Fibroblast of villous mesenchyme (primary cell): ENCODE data around the gene MAP2K7. TPM values are rescaled to one million over a fixed set of nuclear protein-coding genes. Genes with fewer than 3 reads are reported as not detected.
A peak's percentile ranks its signal among the peaks of the same experiment; 100 is the strongest.

Source experiments
- DNase-seq: peaks from one replicate; pipeline ENCODE4 v3.0.0-alpha.2; 2010; ENCODE audit warnings: low read depth
- H3K4me3 ChIP-seq: 2 replicates; pipeline ENCODE4 v1.5.1; 2011; ENCODE audit warnings: low read depth, mild to moderate bottlenecking, low read length
- total RNA-seq: library from RNA; depleted of rRNA; stranded (reverse); fragments of >200 nt; gene quantifications from 2 replicates; pipeline ENCODE4 v1.2.3, GENCODE V29; 2012
- TF ChIP-seq, protein P1 (sequence below): IDR thresholded peaks from 2 replicates; pipeline ENCODE4 v1.5.1; 2012; ENCODE audit warnings: low read depth, mild to moderate bottlenecking, low read length; ENCODE audit not compliant: insufficient read depth

The MAP2K7 gene
- total RNA-seq, 1 donor, result 12.1 TPM

GRCh38 chr19:7921302-7921966 lies 17.8 kb downstream of the MAP2K7 start:
- no peak for DNase-seq

GRCh38 chr19:7921967-7922835 lies 18.5 kb downstream of the MAP2K7 start:
- H3K4me3 ChIP-seq, result no peak overlapping the region
- no peak for DNase-seq
- TF ChIP-seq, protein P1, sequence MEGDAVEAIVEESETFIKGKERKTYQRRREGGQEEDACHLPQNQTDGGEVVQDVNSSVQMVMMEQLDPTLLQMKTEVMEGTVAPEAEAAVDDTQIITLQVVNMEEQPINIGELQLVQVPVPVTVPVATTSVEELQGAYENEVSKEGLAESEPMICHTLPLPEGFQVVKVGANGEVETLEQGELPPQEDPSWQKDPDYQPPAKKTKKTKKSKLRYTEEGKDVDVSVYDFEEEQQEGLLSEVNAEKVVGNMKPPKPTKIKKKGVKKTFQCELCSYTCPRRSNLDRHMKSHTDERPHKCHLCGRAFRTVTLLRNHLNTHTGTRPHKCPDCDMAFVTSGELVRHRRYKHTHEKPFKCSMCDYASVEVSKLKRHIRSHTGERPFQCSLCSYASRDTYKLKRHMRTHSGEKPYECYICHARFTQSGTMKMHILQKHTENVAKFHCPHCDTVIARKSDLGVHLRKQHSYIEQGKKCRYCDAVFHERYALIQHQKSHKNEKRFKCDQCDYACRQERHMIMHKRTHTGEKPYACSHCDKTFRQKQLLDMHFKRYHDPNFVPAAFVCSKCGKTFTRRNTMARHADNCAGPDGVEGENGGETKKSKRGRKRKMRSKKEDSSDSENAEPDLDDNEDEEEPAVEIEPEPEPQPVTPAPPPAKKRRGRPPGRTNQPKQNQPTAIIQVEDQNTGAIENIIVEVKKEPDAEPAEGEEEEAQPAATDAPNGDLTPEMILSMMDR, result no peak

More at GRCh38 chr19:7921302-7921966, 17.8 kb downstream of the MAP2K7 start:
- TF ChIP-seq, protein P1, result no peak
- H3K4me3 ChIP-seq, result peak overlapping the region; percentile 66

DNA sequence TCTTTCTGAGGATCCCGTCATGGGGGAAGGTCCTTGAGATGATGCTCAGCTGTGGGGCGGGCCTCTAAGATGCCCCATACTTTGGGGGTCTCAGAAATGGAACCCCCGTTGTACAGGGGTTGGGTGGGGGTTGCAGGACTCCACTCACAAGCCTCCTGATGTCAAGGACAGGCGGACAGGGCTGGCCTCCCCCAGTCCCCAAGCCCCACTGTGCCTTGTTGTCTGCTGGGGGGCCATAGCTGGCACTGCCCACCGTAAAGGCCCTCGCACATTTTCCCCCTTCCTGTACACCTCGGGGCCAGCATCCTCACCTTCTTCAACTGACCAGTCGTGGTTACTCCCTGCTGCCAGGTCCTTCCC lies 19.1 kb downstream of the MAP2K7 start:
- TF ChIP-seq, protein P1, result no peak
- no peak for DNase-seq
- no peak overlapping the region for H3K4me3 ChIP-seq

DNA sequence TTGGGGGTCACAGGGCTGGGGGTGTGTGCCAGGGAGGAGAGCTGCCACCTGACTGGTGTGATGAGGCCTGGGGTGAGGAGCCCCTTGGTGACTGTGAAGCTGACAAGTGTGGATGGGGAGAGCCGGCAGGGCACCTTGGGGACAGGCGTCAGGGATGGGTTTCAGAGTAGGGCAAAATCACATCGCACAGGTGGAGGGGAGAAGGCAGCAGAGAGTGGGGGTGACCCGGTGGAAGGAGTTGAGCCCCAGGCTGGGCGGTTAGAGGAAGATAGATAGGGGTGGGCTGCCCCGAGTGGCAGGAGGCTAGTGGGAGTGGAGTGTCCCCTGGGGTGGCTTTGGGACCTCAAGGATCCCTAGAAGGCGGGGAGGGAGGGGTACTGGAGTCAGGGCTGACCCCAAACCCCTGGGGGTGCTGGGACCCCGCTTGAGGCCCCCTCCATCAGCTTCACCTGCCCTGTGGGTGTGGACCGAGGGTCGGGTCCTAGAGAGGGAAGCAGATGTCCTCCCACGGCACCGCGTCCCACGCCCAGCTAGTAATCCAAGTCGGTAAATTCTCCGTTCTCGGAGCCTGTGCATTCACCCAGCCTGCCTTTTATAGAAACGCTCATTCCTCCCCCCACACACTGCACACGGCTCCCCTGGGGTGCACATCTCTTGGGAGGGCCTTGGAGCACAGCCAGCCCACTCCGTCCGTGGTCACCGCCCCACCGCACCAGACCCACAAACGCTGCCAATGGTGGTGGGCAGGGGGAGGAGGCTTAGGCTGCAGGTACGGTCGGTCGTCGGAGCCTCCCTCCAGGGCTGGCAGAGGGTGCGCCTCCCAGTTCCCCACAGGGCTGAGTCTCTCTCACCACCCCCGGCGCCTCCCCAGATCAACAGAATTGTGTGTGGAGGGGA lies 19.9 kb downstream of the MAP2K7 start:
- H3K4me3 ChIP-seq, result no peak overlapping the region
- TF ChIP-seq, protein P1, result no peak
- no peak for DNase-seq

DNA sequence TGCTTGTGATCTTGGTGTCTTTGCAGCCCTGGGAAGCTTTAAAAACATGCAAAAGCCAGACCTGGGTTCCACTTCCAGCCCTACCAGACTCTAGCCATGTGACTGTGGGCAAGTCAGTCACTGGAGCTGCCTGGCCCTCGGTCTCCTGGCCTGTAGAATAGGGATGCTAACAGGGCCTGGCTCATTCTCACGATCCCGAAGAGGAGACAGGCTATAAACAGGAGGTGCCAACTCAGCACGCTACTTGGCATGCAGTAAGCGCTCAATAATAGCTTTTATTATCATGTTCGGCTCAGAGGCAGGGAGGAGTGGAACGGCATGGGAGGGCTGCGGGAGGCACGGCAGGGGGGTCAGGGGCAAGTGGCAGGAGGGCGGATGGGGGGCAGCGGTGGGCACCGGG lies 20.6 kb downstream of the MAP2K7 start:
- DNase-seq, result no peak
- H3K4me3 ChIP-seq, result no peak overlapping the region
- TF ChIP-seq, protein P1, result no peak

GRCh38 chr19:7924651-7925170 lies 21.0 kb downstream of the MAP2K7 start:
- TF ChIP-seq, protein P1, result no peak
- H3K4me3 ChIP-seq, result peak overlapping the region; percentile 18
- DNase-seq, result no peak
